ENCODE results near the gene WFIKKN2.

- TF ChIP-seq CTCF (IDR thresholded peaks at IDR 0.05), result no peak
- TF ChIP-seq POLR2A (IDR thresholded peaks at IDR 0.05), result no peak
Measured at GRCh38 chr17:50831471-50831928, 3.9 kb upstream of the WFIKKN2 start.

All from uterus (tissue), 2 donors.